SU-DHL-6 (cell line): Measurements from ENCODE around the gene FAM117A.

Experiments used
- H2AFZ ChIP-seq: fragments of 200-600 bp; sonication (generic); 2 replicates; pipeline ENCODE4 v1.6.1; 2014; ENCODE audit warnings: low read depth, mild to moderate bottlenecking, moderate library complexity, mixed read lengths, antibody characterized with exemption, low read length; ENCODE audit not compliant: severe bottlenecking
- H3F3A ChIP-seq: fragments of 200-600 bp; shearing (Covaris generic); 2 replicates; pipeline ENCODE4 v1.6.0; 2016; ENCODE audit warnings: antibody characterized with exemption, mild to moderate bottlenecking; ENCODE audit not compliant: insufficient read depth
- H3K27ac ChIP-seq: fragments of 200-600 bp; sonication (generic); 2 replicates; pipeline ENCODE4 v1.5.1; 2016; ENCODE audit warnings: low read depth, mild to moderate bottlenecking, low read length, moderate library complexity, mixed read lengths
- H3K27me3 ChIP-seq: fragments of 200-600 bp; sonication (generic), shearing (Covaris generic); 2 replicates; pipeline ENCODE4 v1.6.0; 2014; ENCODE audit warnings: mild to moderate bottlenecking, low read length
- H3K36me3 ChIP-seq: fragments of 200-600 bp; sonication (generic); 2 replicates; pipeline ENCODE4 v1.6.1; 2014; ENCODE audit warnings: mild to moderate bottlenecking, low read length, mixed read lengths
- H3K4me2 ChIP-seq: fragments of 300-600, 200-600 bp; shearing (Covaris generic), sonication (generic); 2 replicates; pipeline ENCODE4 v1.6.0; 2014; ENCODE audit warnings: low read length, low read depth, mild to moderate bottlenecking; ENCODE audit not compliant: poor library complexity, severe bottlenecking
- H3K4me3 ChIP-seq: fragments of 200-600 bp; sonication (generic); 2 replicates; pipeline ENCODE4 v1.5.1; 2014; ENCODE audit warnings: antibody characterized with exemption, low read length, mild to moderate bottlenecking, mixed read lengths; ENCODE audit not compliant: insufficient read depth, poor library complexity, severe bottlenecking
- H3K79me2 ChIP-seq: fragments of 200-600 bp; sonication (generic); 2 replicates; pipeline ENCODE4 v1.6.1; 2014; ENCODE audit warnings: mild to moderate bottlenecking, low read length, moderate library complexity; ENCODE audit not compliant: insufficient read depth
- H3K9ac ChIP-seq: fragments of 200-600 bp; sonication (generic); 2 replicates; pipeline ENCODE4 v1.7.0; 2014; ENCODE audit warnings: mild to moderate bottlenecking, low read length
- H3K9me2 ChIP-seq: fragments of 200-600 bp; sonication (generic); replicated peaks from 2 replicates; pipeline ENCODE4 v1.6.1; 2014; ENCODE audit warnings: low read length; ENCODE audit not compliant: insufficient read depth
- H3K9me3 ChIP-seq: fragments of 200-600 bp; sonication (generic); 2 replicates; pipeline ENCODE4 v1.6.1; 2014; ENCODE audit warnings: low read length, mixed read lengths; ENCODE audit not compliant: insufficient read depth
- H4K20me1 ChIP-seq: fragments of 200-600 bp; sonication (generic); 2 replicates; pipeline ENCODE4 v1.6.1; 2014; ENCODE audit warnings: low read depth, mild to moderate bottlenecking, antibody characterized with exemption, low read length, moderate library complexity, mixed read lengths
- CTCF ChIP-seq: fragments of 200-600 bp; sonication (generic); IDR thresholded peaks from one replicate; pipeline ENCODE4 v1.5.1; 2017; ENCODE audit warnings: antibody characterized with exemption, mild to moderate bottlenecking, low read length, moderate library complexity; ENCODE audit not compliant: insufficient read depth, poor library complexity, severe bottlenecking
- EZH2phosphoT487 ChIP-seq: fragments of 200-600 bp; sonication (generic), shearing (Covaris generic); conservative IDR thresholded peaks from 2 replicates; pipeline ENCODE4 v1.6.1; 2018; ENCODE audit warnings: mild to moderate bottlenecking, antibody characterized with exemption, low read length, moderate library complexity, mixed read lengths

Gene FAM117A

GRCh38 chr17:49738456-49739163 is 25.3 kb downstream of the FAM117A start:
- Histone ChIP-seq H3K4me3 (no peak overlapping the region), H3K27me3 (no peaks in the 10 kb centered on the region), H3K9me3 (no peaks in the 10 kb centered on the region), H3K36me3 (no peaks in the 10 kb centered on the region), H4K20me1 (no peaks in the 10 kb centered on the region), H3K4me2 (no peak overlapping the region), H2AFZ (no peak overlapping the region), H3K9ac (no peak overlapping the region), H3F3A (peaks cover 3% of the 10 kb centered on the region; the same call in 1 of the 2 replicates), H3K27ac (no peak overlapping the region), H3K9me2 (no peaks in the 10 kb centered on the region), H3K79me2 (no peaks in the 10 kb centered on the region)
- TF ChIP-seq EZH2phosphoT487 (no peak), CTCF (no peak)

GRCh38 chr17:49734515-49735490 is 29.1 kb downstream of the FAM117A start:
- no peaks in the 10 kb centered on the region for H3K27me3 ChIP-seq
- no peaks in the 10 kb centered on the region for H3K79me2 ChIP-seq
- no peaks in the 10 kb centered on the region for H3K36me3 ChIP-seq
- H3K4me2 ChIP-seq = no peak overlapping the region
- no peak overlapping the region for H3K27ac ChIP-seq
- no peaks in the 10 kb centered on the region for H3K9me2 ChIP-seq
- H2AFZ ChIP-seq = no peak overlapping the region
- no peaks in the 10 kb centered on the region for H4K20me1 ChIP-seq
- no peak overlapping the region for H3K4me3 ChIP-seq
- H3K9me3 ChIP-seq = no peaks in the 10 kb centered on the region
- peaks cover 3% of the 10 kb centered on the region; the same call in 1 of the 2 replicates for H3F3A ChIP-seq
- TF ChIP-seq EZH2phosphoT487 (no peak), CTCF (no peak)
- no peak overlapping the region for H3K9ac ChIP-seq

GRCh38 chr17:49731435-49731831 is 32.5 kb downstream of the FAM117A start:
- no peaks in the 10 kb centered on the region for H3K79me2 ChIP-seq
- no peaks in the 10 kb centered on the region for H3K36me3 ChIP-seq
- no peak overlapping the region for H3K27ac ChIP-seq
- no peaks in the 10 kb centered on the region for H3K9me2 ChIP-seq
- no peaks in the 10 kb centered on the region for H3F3A ChIP-seq
- TF ChIP-seq EZH2phosphoT487 (no peak), CTCF (no peak)
- no peak overlapping the region for H3K4me3 ChIP-seq
- no peaks in the 10 kb centered on the region for H4K20me1 ChIP-seq
- no peaks in the 10 kb centered on the region for H3K27me3 ChIP-seq
- no peaks in the 10 kb centered on the region for H3K9me3 ChIP-seq
- no peak overlapping the region for H2AFZ ChIP-seq
- no peak overlapping the region for H3K4me2 ChIP-seq
- no peak overlapping the region for H3K9ac ChIP-seq
